Germinal center (tissue), 1 donor: Measurements from ENCODE around the gene ADARB1.
"Not testable (repeated sequence)": the region's sequence is repeated elsewhere in the genome, so short reads cannot be mapped to it uniquely, and the experiment has no call there.

ENCODE experiments used
- DNase-seq: peaks from one replicate; pipeline ENCODE4 v3.0.0; 2012; ENCODE audit warnings: mixed read lengths, low spot score

Gene ADARB1

DNA sequence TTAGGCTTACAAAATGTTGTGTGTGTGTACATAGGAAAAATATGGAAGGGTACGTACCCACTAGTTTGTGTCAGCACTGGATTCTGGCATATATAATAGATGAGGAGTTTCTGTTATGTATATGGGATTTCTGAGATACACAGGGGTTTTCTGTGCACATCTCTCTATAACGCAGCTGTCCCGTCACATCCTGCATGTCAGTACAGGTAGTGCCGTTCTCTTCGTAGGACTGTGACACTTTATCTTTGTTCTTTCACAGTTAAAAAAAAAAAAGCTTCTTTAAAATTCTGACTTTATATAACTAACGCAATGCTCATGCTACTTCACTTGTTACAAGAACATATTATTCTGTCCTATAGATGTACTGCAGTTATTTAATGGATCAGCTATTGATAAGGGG is 42.9 kb downstream of the ADARB1 start:
- DNase-seq, result no peak

DNA sequence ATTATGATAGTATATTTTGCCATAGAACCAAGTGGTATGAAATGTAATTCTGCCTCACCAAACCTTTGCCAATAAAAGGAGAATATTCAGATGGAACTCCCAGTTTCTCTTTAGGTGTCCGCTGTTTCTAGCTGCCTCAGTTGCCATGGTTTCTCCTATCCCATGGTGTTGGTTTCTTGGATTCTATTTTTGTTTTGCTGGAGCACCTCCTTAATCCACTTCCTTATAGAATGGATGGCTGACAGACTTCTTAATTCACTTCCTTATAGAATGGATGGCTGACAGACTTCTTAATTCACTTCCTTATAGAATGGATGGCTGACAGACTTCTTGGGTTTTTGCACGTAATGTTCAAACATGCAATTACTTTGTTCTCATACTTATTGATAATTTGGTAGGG is 43.7 kb downstream of the ADARB1 start:
- DNase-seq, result no peak

DNA sequence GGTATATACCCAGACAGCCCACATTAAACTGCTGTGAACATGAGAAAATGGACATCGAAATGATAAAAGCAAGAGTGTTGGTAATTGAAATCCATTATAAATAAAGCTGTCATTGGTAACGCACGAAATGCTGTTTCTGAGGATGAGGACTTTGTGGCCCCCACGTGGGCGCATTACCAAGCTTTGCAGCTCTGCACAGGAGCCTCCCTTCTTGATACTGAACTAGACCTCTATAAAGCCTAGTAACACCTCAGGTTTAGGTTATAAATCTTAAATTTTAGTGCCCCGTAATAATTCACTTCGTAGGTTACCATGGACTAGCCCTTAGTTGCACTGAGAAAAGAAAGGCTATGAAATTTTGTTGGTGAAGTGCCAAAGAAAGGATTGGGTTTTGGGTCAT is 45.4 kb downstream of the ADARB1 start:
- no peak for DNase-seq

DNA sequence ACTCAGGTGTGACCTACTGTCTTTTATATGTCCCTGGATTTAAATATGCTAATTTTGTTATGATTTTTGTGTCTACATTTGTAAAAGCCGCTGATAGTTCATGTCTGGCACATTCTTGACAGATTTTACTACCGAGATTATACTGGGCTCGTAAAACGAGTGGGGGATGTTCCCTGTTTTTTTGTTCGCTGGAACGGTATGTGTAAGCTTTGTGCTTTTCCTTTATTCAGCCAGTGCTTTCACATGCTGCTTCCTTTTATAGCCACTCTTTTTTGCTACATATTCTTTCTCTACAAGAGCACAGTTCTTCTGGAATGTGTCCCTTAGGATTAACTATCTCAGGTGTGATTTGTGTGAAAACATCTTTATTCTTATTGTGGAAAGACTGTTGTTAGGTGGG is 46.6 kb downstream of the ADARB1 start:
- no peak for DNase-seq

DNA sequence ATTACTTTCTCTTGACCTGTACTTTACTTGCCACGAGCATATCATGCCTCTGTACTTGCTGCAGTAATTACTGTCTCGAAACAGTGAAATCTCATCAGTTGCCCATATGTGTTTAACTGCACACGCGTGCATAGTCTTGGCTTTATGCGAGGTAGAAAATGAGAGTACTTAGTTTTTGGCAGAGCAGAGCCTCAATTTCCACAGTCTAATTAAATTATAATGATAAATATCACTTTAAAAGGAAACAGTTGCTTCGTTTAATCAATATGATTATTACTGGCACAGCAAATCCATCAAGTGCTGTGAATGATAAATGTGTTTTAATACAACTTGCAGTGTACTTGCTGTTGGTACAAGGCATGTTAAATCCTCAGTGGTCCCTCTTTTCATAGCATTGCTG is 47.6 kb downstream of the ADARB1 start:
- no peak for DNase-seq

DNA sequence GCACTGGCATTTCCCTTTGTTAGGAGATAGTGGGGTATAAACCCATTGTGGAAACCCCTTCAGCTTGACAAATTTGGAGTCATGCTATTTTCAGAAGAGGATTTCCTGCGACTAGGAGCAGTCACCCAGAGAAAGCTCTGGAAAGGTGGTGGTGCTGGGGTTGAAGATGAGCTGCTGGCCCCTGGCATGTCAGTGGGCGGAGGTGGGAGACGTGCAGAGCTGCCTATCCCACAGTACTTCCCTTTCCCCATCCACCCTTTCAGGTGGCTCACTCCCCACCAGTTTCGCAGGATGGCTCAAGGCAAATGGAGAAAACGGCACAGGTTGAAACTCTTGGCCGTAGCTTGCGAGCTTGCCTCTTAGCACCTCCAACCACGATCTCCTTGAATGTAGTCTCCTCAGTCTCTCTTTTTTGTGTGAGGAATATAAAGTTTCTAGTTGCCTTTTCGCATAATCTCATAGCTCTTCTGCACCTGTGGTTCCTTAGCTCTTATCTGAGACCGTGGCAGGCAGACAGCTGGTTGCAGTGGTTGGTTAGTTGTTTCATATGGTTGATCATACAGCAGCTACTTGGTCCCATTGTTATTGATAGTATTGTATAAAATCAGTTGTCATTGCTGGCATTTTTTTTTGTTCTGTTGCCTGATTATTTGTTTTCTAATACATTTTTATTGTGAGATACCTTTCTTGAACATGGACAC is 48.2 kb downstream of the ADARB1 start:
- DNase-seq, result no peak

DNA sequence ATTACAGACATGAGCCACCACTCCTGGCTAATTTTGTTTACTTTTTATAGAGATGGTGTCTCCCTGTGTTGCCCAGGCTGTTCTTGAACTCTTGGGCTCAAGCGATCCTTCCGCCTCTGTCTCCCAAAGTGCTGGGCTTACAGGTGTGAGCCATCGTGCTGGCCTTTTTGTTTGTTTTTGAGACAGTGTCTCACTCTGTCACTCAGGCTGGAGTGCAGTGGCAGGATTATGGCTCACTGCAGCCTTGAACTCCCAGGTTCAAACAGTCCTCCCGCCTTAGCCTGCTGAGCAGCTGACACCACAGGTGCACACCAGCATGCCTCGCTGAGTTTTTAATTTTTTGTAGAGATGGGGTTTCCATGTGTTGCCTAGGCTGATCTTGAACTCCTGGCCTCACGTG is 49.1 kb downstream of the ADARB1 start:
- DNase-seq, result no peak

DNA sequence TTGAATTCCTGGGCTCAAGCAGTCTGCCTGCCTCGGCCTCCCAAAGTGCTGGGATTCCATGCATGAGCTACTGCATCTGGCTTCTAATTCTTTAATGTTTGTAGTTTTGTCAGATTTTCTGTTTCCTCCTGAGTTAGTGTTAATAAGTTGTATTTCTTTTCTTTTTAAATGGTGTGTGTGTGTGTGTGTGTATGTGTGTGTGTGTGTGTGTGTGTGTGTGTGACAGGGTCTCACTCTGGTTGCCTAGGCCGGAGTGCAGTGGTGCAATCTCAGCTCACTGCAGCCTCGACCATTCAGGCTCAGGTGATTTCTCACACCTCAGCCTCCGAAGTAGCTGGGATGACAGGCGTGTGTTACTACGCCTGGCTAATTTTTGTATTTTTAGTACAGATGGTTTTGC is 50.2 kb downstream of the ADARB1 start:
- DNase-seq, result no peak

DNA sequence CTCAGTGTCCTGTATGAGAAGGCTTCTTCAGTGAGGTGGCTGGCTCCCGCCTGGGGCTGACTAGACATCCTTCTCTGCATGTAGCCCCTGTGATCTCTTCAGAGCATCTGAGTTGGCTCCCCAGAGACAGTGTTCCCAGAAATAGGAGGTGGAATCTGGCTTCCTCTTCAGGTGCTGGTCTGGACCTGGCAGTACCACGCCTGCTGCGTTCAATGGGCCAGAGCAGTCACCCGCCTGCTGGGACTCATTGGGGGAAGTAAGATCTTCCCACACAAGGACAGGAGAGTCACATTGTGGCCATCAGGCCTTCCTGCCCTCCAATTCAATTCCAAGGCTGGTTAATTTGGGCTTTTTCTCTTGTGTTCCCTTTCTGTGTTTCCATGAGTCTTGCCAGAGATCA is 51.0 kb downstream of the ADARB1 start:
- DNase-seq, result no peak

DNA sequence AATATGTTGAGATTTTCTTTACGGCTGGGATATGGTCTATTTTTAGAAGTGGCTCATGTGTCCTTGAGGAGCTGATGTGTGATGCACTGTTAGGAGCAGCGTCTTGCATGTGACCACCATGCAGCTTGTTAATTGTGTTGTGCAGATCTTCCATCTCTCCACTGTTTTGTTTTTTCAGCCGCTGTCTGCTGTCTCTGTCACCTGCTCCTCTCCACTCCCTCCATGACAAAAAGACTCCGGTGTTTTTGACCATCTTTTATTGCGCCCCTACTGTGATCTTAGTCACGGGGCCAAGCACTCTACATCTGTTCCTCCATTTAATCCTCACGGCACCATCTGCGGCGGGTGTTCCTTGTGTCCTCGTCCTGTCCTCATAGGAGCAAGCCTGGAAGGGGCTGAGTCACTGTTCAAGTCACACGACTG is 51.8 kb downstream of the ADARB1 start:
- DNase-seq, result no peak

DNA sequence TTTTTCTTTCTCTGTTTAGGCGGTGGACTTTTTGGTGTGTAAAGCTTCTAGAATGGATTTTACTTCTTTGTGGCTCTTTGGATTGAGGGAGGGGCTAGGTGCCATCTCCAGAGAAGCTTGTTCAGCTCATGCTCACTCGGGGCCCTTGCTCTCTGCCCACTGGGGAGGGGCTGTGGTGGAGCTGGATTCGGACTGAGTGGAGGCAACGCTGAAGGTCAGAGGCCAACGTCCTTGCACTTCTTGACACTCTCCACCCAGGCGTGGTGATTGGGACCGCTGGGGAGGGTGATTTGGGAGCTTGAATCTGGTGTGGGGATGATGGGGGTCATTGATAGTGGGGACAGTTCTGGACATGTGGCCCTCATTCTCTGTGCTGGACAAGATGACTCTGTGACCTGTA is 52.6 kb downstream of the ADARB1 start:
- DNase-seq, result no peak

DNA sequence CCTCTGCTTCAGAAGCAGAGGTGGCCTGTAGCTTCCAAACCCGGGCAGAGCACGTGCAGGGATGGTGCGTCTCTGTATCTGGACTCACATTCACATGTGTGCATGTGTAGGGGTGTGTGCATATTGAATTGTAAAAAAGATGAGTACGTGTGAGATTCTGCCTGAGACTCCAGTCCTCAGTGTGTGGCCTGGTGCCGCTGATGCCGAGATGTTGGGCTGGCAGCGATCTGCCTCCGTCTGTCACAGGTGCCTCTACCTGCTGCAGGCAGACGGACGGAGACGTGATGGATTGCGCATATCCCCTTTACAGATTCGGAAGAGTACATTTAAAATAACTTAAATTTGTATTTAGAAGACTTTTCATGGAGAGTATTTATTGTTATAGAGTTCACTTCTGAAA is 53.6 kb downstream of the ADARB1 start:
- DNase-seq, result no peak

DNA sequence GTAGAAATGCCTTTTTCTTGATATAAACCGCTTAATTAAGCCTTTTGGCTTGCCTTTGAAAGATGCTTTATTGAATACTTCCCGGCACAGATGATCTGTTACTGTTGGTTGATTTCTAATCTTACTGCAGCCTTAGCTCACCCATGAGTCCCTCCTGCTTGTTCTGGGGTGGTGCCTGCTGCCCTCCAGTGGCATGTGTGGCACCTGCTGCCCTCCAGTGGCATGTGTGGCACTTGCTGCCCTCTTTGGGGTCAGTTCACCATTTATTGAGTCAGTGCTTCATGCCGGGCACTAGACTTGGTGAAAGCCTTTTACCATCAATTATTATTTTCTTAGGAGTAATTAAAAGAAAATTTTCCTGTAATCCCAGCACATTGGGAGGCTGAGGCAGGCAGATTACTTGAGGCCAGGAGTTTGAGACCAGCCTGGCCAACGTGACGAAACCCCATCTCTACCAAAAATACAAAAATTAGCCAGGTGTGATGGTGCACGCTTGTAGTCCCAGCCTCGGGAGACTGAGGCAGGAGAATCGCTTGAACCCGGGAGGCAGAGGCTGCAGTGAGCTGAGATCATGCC is 54.3 kb downstream of the ADARB1 start:
- peak; percentile 70 for DNase-seq

DNA sequence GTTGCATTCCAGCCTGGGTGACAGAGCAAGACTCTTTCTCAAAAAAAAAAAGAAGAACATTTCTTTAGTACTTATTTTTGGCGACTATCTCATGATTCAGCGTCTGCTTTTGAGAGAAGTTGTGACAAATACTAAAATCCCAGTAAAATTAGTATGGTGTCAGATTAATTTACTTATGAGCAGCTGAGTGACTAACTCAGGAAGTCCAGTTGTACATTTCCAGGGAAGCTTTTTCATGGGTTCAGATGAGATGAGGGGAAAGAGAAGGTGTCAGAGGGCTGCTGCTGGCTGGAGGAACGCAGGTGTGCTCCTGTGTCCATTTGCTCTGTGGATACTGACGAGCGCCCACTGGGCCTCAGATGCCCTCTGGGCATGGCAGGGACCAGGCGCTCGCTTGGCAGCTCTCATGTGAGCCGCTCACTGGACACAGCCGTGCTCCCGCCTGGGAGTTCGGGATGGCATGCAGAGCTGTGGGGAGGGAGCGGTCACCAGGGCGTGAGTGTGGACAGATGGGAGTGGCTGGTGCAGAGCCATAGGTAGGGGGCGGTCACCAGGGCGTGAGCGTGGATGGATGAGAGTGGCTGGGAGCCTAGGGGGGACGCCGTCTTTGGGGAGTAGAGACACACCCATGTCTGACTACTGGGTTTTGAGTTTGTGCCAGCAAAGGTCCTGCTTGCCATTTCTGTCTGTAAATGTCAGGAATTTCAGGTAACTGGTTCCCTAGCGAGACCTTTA is 55.0 kb downstream of the ADARB1 start:
- DNase-seq, result no peak

DNA sequence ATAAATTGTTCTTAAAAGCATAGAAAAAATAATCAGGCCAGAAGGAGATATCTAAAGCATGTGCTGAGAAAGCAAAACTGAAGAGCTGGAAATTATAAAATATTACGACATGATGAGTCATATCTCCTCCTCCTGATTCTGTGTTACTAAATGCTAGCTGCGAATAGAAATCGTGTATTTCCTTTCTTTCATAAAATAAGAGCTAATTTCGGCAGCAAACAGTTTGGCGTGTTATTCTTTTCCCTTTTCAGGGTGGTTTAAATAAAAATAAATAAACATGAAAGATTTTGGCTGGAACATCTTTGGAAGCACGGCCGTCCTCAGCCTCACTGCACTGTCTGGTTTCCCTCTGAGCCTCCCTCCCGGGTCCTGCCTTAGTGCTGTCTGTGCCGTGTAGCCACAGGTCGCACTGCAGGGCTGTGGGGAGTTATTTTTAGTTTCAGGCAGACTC is 56.0 kb downstream of the ADARB1 start:
- no peak for DNase-seq

DNA sequence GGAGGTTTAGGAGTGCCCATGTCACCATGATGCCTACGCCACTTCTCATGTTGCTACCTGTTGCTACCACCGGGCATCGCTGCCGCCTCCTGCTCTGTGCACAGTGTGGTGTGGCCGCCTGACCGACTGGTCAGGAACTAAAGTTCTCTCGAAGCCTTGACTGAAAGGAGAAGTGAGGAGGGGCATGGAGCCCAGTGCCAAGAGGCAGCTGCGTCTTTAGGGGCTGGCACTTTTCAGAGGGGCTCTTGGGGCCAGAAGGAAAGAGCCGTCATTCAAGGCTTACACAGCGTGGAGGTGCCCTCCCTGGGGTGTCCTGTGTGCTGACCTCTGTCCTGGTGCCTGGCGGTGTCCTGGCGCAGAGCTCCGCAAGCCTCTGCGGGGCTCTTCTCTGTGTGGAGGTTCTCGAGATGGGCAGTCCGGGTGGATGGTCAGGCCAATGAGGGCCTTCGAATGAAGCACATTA is 57.2 kb downstream of the ADARB1 start:
- no peak for DNase-seq

DNA sequence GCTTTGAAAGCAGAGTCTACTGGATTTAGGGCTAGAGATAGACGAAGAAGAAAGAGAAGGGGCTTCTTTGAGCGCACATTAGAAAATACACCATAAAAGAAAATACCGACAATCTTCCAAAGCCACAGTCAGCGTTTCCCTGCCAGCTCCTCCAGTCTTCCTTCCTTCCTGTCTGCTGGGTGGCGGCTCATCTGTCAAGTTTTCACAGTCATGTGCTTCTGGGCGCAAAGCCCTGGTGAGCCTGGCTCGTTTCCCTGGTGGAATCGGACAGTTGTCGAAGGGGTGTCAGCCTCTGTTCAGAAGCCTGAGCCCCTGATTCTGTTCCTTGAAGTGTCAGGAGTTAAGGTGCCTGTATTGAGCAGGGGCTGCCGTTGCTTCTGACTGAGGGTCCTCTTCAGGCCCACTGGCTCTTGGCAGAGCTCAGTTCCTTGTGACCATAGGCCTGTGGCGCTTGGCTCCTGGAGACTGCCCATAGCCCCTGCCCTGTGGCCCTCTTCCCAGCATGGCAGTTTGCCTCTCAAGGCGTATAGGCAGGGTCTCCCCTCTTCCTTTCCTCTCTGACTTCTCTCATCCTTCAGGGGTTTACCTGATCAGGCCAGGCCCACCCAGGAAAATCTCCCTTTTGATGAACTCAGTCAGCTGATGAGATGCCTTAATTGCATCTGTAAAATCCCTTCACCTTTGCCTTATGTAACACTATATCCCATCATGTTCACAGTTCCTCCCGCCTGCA is 58.6 kb downstream of the ADARB1 start:
- no peak for DNase-seq

DNA sequence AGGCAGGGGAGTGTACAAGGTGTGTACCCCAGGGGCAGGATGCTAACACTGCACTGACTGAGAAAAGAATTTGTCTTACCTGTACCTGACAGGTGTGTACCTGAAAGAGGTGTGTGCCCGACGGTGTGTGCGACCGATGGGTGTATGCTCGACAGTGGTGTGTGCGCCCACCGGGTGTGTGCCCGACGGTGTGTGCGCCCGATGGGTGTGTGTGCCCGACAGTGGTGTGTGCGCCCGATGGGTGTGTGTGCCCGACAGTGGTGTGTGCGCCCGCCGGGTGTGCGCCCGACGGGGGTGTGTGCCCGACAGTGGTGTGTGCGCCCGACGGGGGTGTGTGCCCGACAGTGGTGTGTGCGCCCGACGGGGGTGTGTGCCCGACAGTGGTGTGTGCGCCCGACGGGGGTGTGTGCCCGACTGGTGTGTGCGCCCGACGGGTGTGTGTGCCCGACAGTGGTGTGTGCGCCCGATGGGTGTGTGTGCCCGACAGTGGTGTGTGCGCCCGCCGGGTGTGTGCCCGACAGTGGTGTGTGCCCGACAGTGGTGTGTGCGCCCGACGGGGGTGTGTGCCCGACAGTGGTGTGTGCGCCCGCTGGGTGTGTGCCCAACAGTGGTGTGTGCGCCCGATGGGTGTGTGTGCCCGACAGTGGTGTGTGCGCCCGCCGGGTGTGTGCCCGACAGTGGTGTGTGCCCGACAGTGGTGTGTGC is 59.3 kb downstream of the ADARB1 start:
- DNase-seq, result not testable (repeated sequence)

DNA sequence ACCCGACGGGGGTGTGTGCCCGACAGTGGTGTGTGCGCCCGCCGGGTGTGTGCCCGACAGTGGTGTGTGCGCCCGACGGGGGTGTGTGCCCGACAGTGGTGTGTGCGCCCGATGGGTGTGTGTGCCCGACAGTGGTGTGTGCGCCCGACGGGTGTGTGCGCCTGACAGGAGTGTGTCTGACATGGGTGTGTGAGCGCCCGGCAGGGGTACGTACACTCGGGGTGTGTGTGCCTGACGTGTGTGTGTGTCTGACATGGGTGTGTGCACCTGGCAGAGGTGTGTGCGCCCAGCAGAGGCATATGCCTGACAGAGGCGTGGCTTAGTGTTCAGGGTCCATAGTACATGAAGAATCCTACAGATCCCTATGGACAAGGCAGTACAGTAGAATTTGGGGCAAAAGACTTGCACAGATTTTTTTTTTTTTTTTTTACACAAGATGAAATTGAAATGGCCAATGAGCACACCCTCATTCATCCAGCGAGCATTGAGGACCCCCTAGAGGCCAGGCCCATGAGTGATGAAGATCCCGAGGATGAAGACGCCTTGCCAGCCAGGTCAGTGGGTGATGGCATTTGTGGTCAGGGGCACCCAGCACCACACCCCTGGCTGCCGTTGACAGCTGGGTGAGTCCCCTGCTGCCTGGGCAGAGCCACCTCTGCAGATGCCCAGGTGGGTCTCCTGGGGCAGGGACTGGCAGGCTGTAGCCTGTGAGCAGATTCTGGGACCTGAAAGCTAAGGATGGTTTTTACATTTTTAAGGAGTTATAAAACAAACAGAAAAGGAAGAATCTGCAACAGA is 60.1 kb downstream of the ADARB1 start:
- DNase-seq, result no peak

DNA sequence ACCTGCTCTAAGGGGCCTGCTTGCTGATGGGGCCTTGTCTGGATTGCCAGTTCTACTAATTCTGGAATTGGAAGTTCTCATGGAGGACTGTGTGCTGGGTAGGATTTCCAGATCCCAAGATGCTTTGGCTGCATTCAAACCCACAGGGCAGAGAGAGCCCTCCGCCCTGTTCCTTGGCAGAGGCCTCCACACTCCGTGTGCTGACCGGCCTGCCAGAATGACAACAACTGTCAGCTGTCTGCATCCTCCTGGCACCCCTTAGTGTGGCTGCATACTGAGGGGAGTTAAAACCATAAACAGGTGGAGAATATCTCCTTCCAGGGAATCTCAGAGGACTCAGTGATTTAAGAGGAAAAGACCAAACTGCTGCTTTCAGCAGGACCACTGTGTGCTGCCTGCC is 60.7 kb downstream of the ADARB1 start:
- no peak for DNase-seq

DNA sequence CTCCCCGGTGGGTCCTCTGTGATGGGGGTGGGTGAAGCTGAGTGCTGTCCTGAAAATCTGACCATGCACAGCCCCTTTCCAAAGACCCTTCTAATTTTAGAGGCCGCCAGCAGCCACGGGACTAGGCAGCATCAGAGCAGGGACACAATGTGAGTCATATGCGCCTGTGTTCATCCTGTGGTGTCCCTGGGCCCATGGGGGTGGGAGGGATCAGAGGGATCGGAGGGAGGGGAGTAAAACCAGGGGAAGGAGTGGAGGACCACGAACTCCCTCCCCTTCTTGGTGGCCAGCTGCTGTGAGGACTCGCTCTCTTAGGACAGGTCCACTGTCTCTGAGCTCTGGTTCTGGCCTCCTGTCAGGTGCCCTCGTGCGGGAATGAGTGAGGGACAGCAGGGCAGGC is 61.5 kb downstream of the ADARB1 start:
- no peak for DNase-seq
